ACC112 (cell line): ENCODE results near the gene TSPAN8.
"Not testable (repeated sequence)": the region's sequence is repeated elsewhere in the genome, so short reads cannot be mapped to it uniquely, and the experiment has no call there.

Experiments used
- H2AFZ ChIP-seq: fragments of 200-600 bp; sonication (generic); one replicate; pipeline ENCODE4 v1.6.0; 2017; ENCODE audit warnings: antibody characterized with exemption, low read length; ENCODE audit not compliant: unreplicated experiment
- H3K27ac ChIP-seq: fragments of 200-600 bp; sonication (generic); 2 replicates; pipeline ENCODE4 v1.5.1; 2014; ENCODE audit warnings: low read depth, mild to moderate bottlenecking, antibody characterized with exemption, low read length, moderate library complexity
- H3K27me3 ChIP-seq: fragments of 200-600 bp; sonication (generic); 2 replicates; pipeline ENCODE4 v1.6.1; 2014; ENCODE audit warnings: mild to moderate bottlenecking, antibody characterized with exemption, low read length, moderate library complexity, mixed read lengths; ENCODE audit not compliant: insufficient read depth
- H3K36me3 ChIP-seq: fragments of 200-600 bp; sonication (generic); 2 replicates; pipeline ENCODE4 v1.6.1; 2016; ENCODE audit warnings: mild to moderate bottlenecking, antibody characterized with exemption, low read length, moderate library complexity, mixed read lengths; ENCODE audit not compliant: insufficient read depth
- H3K4me1 ChIP-seq: fragments of 200-600 bp; sonication (generic); one replicate; pipeline ENCODE4 v1.6.1; 2016; ENCODE audit warnings: low read length, mixed read lengths; ENCODE audit not compliant: insufficient read depth, unreplicated experiment, control insufficient read depth
- H3K4me3 ChIP-seq: fragments of 200-600 bp; sonication (generic); 2 replicates; pipeline ENCODE4 v1.5.1; 2014; ENCODE audit warnings: mild to moderate bottlenecking, low read depth, low read length
- H3K79me2 ChIP-seq: fragments of 200-600 bp; sonication (generic); one replicate; pipeline ENCODE4 v1.6.0; 2016; ENCODE audit warnings: low read length; ENCODE audit not compliant: control insufficient read depth, unreplicated experiment, insufficient read depth

The TSPAN8 gene

DNA sequence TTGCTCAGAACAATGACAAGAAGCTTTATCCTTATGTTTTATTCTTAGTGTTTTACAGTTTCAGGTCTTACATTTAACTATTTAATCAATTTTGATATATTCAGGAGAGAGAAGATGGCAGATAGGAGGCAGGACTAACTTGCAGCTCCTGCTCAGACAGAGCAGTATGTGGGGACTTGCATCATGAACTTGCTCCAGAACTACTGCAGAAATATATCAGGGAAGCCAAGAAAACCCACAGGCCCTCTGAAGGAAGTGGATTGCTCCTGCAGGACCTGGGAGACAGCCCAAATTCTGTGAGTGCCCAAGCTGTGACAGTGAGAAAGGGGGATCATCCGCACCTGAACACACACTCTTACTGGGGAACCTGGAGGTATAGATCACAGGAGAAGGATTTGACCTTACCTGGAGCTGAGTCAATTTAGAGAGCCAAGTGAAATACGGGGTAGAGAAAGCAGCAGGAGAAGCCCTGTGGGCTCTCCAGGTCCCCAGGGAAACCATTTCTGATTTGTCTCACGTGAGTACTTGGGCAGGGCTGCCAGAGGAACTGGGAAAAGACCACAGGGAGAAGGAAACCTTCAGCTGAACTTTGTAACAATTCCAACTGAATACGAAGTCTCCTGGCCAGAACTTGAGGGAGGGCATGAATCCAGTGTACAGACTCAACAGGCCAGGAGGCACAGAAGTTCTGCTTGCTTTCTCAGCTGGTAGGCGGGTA is 28.9 kb upstream of the TSPAN8 start:
- H3K27me3 ChIP-seq, result no peaks in the 10 kb centered on the region
- no peaks in the 10 kb centered on the region for H3K36me3 ChIP-seq
- no peak overlapping the region for H2AFZ ChIP-seq
- no peaks in the 10 kb centered on the region for H3K79me2 ChIP-seq
- H3K4me1 ChIP-seq, result peaks cover 16% of the 10 kb centered on the region
- no peak overlapping the region for H3K4me3 ChIP-seq
- no peak overlapping the region for H3K27ac ChIP-seq

DNA sequence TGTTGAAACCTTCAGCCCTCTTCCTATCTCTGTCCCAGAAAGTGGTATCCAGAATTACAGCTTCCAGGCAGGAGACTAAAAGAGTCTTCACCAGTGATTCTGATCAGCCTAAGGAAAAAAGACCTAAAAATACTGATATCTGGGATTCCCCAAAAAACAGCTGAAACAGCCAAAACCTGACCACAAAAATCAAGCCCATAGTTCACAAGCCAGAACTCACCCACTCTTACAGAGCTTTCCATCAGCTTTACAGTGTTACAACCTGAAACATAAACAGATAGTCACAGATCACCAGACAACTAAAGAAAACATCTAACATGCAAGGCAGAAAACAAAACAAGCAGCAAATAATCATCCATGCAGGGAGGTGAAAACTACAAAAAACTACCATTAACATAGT is 26.0 kb upstream of the TSPAN8 start:
- H3K79me2 ChIP-seq, result no peaks in the 10 kb centered on the region
- peaks cover 16% of the 10 kb centered on the region for H3K4me1 ChIP-seq
- H3K27ac ChIP-seq, result peak overlapping the region; percentile 47
- H3K36me3 ChIP-seq, result no peaks in the 10 kb centered on the region
- H2AFZ ChIP-seq, result no peak overlapping the region
- no peak overlapping the region for H3K4me3 ChIP-seq
- H3K27me3 ChIP-seq, result no peaks in the 10 kb centered on the region

- no peaks in the 10 kb centered on the region for H3K36me3 ChIP-seq
- peaks cover 16% of the 10 kb centered on the region for H3K4me1 ChIP-seq
- no peaks in the 10 kb centered on the region for H3K27me3 ChIP-seq
- peak overlapping the region; percentile 73 for H2AFZ ChIP-seq
- no peak overlapping the region for H3K4me3 ChIP-seq
- H3K79me2 ChIP-seq, result no peaks in the 10 kb centered on the region
- H3K27ac ChIP-seq, result peak overlapping the region; percentile 59
These were observed 25.2 kb upstream of the TSPAN8 start for GRCh38 chr12:71183018-71183417.

DNA sequence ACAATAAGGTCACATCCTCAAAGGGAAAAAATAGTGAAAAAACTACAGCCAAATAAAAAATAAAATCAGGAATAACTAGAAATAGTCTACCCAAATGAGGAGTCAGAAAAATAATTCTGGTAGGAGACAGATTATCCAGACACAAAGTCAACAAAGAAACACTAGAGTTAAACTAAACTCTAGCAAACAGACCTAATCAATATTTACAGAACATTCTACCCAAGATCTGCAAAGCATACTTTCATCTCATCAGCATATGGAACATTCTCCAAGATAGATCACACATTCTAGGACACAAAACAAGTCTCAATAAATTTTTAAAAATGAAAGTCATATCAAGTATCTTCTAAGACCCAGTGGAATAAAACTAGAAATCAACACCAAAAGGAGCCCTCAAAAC is 20.4 kb upstream of the TSPAN8 start:
- Histone ChIP-seq H3K79me2 (no peaks in the 10 kb centered on the region), H3K27ac (no peak overlapping the region), H3K36me3 (no peaks in the 10 kb centered on the region), H2AFZ (no peak overlapping the region), H3K4me3 (no peak overlapping the region), H3K27me3 (no peaks in the 10 kb centered on the region), H3K4me1 (peaks cover 8% of the 10 kb centered on the region)

DNA sequence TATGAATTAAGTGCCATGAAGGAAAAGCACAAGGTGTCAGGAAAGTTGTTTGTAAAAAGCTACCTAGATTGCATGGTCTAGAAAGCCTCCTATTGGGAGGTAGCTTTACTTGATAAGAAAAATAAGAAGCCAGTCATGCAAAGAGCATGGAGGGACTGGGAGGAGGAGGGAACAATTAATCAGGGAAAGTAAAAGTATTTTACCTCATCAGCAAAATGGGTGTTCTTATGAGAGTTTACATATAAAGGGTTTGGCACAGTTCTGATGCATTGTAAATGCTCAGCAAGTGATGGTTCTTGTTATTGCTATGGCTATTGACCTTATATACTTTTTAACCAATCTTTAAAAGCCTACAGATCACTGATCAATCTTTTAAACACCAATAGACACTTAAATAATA is 17.0 kb upstream of the TSPAN8 start:
- Histone ChIP-seq H3K4me3 (no peak overlapping the region), H3K27me3 (no peaks in the 10 kb centered on the region), H3K27ac (no peak overlapping the region), H3K36me3 (no peaks in the 10 kb centered on the region), H3K4me1 (no peaks in the 10 kb centered on the region), H2AFZ (no peak overlapping the region), H3K79me2 (no peaks in the 10 kb centered on the region)

DNA sequence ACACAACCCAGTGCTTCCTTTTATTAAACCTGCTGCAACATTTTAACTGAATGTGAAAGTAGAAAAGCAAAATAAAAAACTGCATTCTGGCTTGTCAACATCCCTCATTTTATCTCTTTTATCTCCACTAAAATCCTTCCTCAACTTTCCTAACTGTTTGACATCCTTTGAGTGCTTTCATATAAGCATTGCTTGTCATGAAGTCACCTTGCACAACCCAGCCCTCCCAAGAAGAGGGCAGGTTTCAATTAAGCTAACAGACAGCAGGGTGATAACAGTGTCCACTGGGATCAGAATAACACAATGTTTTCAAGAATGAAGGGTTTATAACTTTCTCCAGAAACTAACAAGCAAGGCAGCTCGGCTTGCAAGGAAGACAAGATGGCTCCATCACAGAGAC is 16.3 kb upstream of the TSPAN8 start:
- Histone ChIP-seq H3K4me3 (no peak overlapping the region), H3K27ac (no peak overlapping the region), H3K4me1 (no peaks in the 10 kb centered on the region), H3K79me2 (no peaks in the 10 kb centered on the region), H3K36me3 (no peaks in the 10 kb centered on the region), H3K27me3 (no peaks in the 10 kb centered on the region), H2AFZ (no peak overlapping the region)

DNA sequence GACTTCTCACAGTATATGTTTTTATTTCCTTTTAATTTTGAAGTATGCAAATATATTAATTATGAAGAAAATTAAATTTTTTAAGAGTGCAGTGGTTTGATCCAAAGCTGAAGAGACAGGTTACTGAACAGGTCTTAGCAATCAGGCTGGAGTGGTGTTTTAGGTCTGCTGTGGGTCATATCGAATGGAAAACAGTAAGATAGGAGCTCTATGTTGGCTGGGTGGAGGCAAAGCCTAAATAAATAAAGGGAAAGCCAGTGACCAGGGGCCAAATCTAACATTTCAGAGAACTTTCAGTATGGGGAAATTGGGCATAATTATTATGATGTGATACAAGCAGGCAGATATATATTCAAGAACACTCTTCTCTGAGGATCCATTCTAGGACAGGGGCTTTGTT is 12.7 kb upstream of the TSPAN8 start:
- no peaks in the 10 kb centered on the region for H3K36me3 ChIP-seq
- no peaks in the 10 kb centered on the region for H3K79me2 ChIP-seq
- H3K4me1 ChIP-seq, result no peaks in the 10 kb centered on the region
- H3K27me3 ChIP-seq, result no peaks in the 10 kb centered on the region
- no peak overlapping the region for H3K4me3 ChIP-seq
- no peak overlapping the region for H3K27ac ChIP-seq
- H2AFZ ChIP-seq, result no peak overlapping the region

DNA sequence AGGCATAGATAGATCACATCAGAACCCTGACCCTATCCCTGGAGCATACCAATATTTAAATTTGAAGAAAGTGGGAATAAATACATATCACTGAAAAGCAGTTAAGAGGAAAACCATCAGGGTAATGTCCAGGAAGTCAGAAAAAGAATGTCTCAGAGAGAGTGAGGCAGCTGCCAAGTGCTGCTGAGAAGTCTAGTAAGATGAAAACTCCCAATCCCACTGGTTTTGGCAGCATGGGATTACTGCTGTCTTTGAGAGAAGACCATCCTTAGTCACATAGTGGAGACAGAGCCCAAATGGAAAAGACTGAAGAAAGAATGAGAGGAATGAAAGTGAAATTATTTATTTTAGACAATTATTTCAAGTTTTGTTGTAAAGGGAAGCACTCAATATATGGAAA is 11.5 kb upstream of the TSPAN8 start:
- no peak overlapping the region for H3K4me3 ChIP-seq
- H3K36me3 ChIP-seq, result no peaks in the 10 kb centered on the region
- H3K27ac ChIP-seq, result no peak overlapping the region
- H3K27me3 ChIP-seq, result no peaks in the 10 kb centered on the region
- no peaks in the 10 kb centered on the region for H3K4me1 ChIP-seq
- H2AFZ ChIP-seq, result no peak overlapping the region
- H3K79me2 ChIP-seq, result no peaks in the 10 kb centered on the region

DNA sequence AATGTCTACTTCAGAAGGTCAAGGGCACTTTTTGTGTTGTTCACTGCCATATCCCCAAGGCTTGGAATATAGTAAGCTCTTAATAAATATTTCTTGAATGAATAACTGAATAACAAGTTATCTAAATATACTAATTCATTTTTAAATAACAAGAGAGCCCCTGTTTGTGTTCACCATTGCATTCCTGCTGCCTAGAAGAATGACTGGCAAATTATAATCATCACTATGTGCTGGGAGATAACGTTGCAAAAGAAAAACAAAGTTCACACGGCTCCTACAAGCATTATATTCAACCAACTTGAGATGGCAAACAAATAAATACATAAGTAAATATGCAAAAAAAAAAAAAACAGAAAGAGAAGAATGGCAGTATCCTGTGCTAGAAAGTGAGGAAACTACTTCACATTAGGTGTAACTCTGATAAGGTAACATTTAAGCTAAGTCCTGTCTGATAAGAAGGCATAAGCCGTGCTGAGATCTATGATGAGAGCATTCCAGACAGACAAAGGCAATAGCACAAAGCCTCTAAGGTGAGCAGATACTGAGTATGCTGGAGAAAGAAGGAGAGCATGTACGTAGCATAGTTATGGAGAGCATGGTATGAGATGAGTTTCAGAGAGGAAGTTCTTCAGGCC is 9.2 kb upstream of the TSPAN8 start:
- H3K4me3 ChIP-seq, result no peak overlapping the region
- no peak overlapping the region for H2AFZ ChIP-seq
- H3K79me2 ChIP-seq, result no peaks in the 10 kb centered on the region
- H3K4me1 ChIP-seq, result peaks cover under 1% of the 10 kb centered on the region
- H3K27ac ChIP-seq, result no peak overlapping the region
- H3K27me3 ChIP-seq, result no peaks in the 10 kb centered on the region
- no peaks in the 10 kb centered on the region for H3K36me3 ChIP-seq

GRCh38 chr12:71166280-71166679 is 8.5 kb upstream of the TSPAN8 start:
- no peak overlapping the region for H3K4me3 ChIP-seq
- no peaks in the 10 kb centered on the region for H3K79me2 ChIP-seq
- H3K27me3 ChIP-seq, result no peaks in the 10 kb centered on the region
- no peaks in the 10 kb centered on the region for H3K36me3 ChIP-seq
- peaks cover 7% of the 10 kb centered on the region for H3K4me1 ChIP-seq
- no peak overlapping the region for H3K27ac ChIP-seq
- H2AFZ ChIP-seq, result no peak overlapping the region

- H3K27ac ChIP-seq, H2AFZ ChIP-seq, H3K4me3 ChIP-seq, H3K27me3 ChIP-seq, H3K36me3 ChIP-seq, H3K79me2 ChIP-seq: not testable (repeated sequence)
- peaks cover 12% of the 10 kb centered on the region for H3K4me1 ChIP-seq
These were observed 8.0 kb upstream of the TSPAN8 start for GRCh38 chr12:71165780-71166179.
